Cardiac ventricle fibroblast (primary cell): ENCODE data around the gene CRHR1. TPM values are rescaled to one million over a fixed set of nuclear protein-coding genes. Genes with fewer than 3 reads are reported as not detected.

Source experiments
- total RNA-seq: library from RNA; depleted of rRNA; stranded (reverse); fragments of >200 nt; gene quantifications from 2 replicates; pipeline ENCODE4 v1.2.3, GENCODE V29; 2015

Gene CRHR1
- total RNA-seq: not detected in 2 replicates

DNA sequence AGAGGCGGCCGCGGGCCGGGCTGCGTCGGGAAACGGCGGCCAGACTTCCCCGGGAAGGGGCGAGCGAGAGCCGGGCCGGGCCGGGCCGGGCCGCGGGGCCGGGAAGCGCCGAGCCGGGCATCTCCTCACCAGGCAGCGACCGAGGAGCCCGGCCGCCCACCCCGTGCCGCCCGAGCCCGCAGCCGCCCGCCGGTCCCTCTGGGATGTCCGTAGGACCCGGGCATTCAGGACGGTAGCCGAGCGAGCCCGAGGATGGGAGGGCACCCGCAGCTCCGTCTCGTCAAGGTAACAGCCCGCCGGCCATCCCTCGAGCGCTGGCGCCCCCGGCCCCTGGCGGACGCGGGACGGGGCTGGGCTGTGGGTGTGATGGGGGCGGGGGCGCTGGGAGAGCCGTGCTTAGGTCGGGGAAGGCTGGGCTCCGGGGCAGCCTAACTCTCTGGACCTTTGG is at the start of gene CRHR1:
Gene CRHR1, plus strand, starts transcription at position 28 of the 448 bp plus-strand sequence. Its CDS starts 225 bp downstream, at position 253.

DNA sequence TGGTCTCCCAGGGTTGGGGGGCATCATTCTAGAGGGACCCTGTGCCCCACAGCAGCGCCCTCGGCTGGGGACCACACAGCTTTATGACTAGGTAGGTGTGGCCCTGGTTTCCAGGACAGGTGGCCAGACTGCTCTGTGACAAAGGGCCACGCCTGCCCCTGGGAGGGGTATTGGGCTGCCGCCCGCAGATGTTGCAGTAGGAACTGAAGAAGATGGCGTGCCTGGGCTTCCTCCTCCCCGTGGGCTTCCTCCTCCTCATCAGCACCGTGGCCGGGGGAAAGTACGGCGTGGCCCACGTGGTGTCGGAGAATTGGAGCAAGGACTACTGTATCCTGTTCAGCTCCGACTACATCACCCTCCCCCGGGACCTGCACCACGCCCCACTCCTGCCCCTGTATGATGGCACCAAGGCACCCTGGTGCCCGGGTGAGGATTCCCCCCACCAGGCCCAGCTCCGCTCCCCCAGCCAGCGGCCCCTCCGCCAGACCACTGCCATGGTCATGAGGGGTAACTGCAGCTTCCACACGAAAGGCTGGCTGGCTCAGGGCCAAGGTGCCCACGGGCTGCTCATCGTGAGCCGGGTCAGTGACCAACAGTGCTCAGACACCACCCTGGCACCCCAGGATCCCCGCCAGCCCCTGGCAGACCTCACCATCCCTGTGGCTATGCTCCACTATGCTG is 60.7 kb downstream of the CRHR1 start, which contains the start of gene SPPL2C:
Gene SPPL2C, plus strand, starts transcription at position 187 of the 681 bp plus-strand sequence. Its CDS starts 26 bp downstream, at position 213.

Other genes with a start within 250 kb of the CRHR1 start
- gene SPPL2C, start 60.6 kb downstream of the CRHR1 start, total RNA-seq: not detected in 2 replicates
- 0.56 and 2.8 TPM in 2 replicates for gene MAPT, start 110.2 kb downstream of the CRHR1 start, total RNA-seq
- gene STH, start 214.9 kb downstream of the CRHR1 start, total RNA-seq: not detected in 2 replicates